ENCODE data around the gene ARHGAP11A.

ARHGAP11A gene

GRCh38 chr15:32656091-32656490 is 40.8 kb downstream of the ARHGAP11A start:
- DNase-seq (ENCODE audit: low read depth in 2 of 2), result no peak

GRCh38 chr15:32656496-32656895 is 41.2 kb downstream of the ARHGAP11A start:
- DNase-seq (ENCODE audit: low read depth in 2 of 2), result no peak

GRCh38 chr15:32657198-32657883 is 42.0 kb downstream of the ARHGAP11A start:
- no peak for DNase-seq (ENCODE audit: low read depth in 2 of 2)

GRCh38 chr15:32657941-32658340 is 42.6 kb downstream of the ARHGAP11A start:
- DNase-seq (ENCODE audit: low read depth in 2 of 2), result no peak

GRCh38 chr15:32659340-32660155 is 44.2 kb downstream of the ARHGAP11A start:
- DNase-seq (ENCODE audit: low read depth in 2 of 2), result no peak

- DNase-seq (ENCODE audit: low read depth in 2 of 2), result no peak
Observed at GRCh38 chr15:32663671-32664070, 48.4 kb downstream of the ARHGAP11A start.

- no peak for DNase-seq (ENCODE audit: low read depth in 2 of 2)
Observed at GRCh38 chr15:32664796-32665195, 49.5 kb downstream of the ARHGAP11A start.

- no peak for DNase-seq (ENCODE audit: low read depth in 2 of 2)
Observed at GRCh38 chr15:32667321-32667720, 52.0 kb downstream of the ARHGAP11A start.

GRCh38 chr15:32668942-32669341 is 53.6 kb downstream of the ARHGAP11A start:
- DNase-seq (ENCODE audit: low read depth in 2 of 2), result no peak

- DNase-seq (ENCODE audit: low read depth in 2 of 2), result no peak
Observed at GRCh38 chr15:32669896-32670611, 54.8 kb downstream of the ARHGAP11A start.

- DNase-seq (ENCODE audit: low read depth in 2 of 2), result no peak
Observed at GRCh38 chr15:32670623-32671022, 55.3 kb downstream of the ARHGAP11A start.

GRCh38 chr15:32671339-32672325 is 56.3 kb downstream of the ARHGAP11A start:
- no peak for DNase-seq (ENCODE audit: low read depth in 2 of 2)

- DNase-seq (ENCODE audit: low read depth in 2 of 2), result no peak
Observed at GRCh38 chr15:32674681-32675080, 59.4 kb downstream of the ARHGAP11A start.

GRCh38 chr15:32675466-32675865 is 60.2 kb downstream of the ARHGAP11A start:
- no peak for DNase-seq (ENCODE audit: low read depth in 2 of 2)

- DNase-seq (ENCODE audit: low read depth in 2 of 2), result no peak
Observed at GRCh38 chr15:32676169-32676568, 60.9 kb downstream of the ARHGAP11A start.

GRCh38 chr15:32677238-32677750 is 62.0 kb downstream of the ARHGAP11A start:
- DNase-seq (ENCODE audit: low read depth in 2 of 2), result no peak

GRCh38 chr15:32679298-32679690 is 64.0 kb downstream of the ARHGAP11A start:
- no peak for DNase-seq (ENCODE audit: low read depth in 2 of 2)

- no peak for DNase-seq (ENCODE audit: low read depth in 2 of 2)
Observed at GRCh38 chr15:32682569-32682968, 67.3 kb downstream of the ARHGAP11A start.

- DNase-seq (ENCODE audit: low read depth in 2 of 2), result no peak
Observed at GRCh38 chr15:32682977-32683630, 67.8 kb downstream of the ARHGAP11A start.

- no peak for DNase-seq (ENCODE audit: low read depth in 2 of 2)
Observed at GRCh38 chr15:32683906-32684584, 68.7 kb downstream of the ARHGAP11A start.
